ENCODE data around the gene DDX56. TPM values are rescaled to one million over a fixed set of nuclear protein-coding genes. Genes with fewer than 3 reads are reported as not detected.

Gene DDX56
- total RNA-seq, 1 donor from 2014 or later, result 53.3 TPM

DNA sequence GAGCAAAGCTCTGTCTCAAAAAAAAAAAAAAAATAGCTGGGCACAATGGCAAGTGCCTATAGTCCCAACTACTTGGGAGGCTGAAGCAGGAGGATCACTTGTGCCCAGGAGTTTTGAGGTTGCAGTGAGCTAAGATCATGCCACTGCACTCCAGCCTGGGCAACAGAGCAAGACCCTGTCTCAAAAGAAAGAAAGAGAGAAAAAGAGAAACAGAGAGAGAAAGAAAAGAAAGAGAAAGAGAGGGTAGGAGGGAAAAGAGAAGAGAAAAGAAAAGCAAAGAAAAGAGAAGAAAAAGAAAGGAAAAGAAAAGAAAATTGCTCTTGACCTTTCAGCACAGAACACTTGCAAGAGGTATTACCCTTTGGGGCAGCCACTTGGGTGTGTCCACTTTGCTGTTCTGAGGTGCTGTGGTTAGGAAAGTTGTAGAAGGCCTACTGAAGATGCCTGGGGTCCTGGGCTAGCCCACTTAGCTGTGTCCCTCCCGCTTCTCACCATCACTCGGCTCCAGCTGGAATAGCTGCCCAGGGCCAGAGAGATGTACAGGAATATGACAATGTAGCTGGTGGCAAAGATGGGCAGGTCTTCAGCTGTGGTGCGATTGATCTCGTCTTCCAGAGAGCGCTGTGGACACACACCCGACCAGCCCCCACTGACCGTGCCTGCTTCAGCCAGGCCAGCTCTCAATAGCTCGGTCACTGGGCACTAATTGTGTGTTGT lies 38.2 kb downstream of the DDX56 start:
- DNase-seq (ENCODE audit: low spot score), result no peak

DNA sequence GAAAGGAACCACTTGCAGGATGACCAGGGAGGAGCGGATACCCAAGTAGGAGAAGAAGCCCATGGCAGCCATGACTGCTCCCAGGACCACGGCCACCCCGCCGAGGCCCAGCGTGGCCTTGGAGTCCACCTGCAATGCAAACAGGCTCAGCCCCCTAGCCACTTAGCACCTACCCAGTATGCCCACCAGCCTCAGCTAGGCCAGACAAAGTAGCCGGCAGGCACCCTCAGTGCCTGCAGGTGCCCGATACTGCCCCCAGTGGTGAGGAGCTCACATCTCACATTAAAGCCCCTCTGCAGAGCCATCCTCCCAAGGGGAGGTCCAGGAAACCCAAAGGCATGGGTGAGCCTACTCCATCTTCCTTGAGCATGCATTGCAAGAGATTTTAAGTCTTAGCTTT lies 39.2 kb downstream of the DDX56 start:
- DNase-seq (ENCODE audit: low spot score), result no peak

DNA sequence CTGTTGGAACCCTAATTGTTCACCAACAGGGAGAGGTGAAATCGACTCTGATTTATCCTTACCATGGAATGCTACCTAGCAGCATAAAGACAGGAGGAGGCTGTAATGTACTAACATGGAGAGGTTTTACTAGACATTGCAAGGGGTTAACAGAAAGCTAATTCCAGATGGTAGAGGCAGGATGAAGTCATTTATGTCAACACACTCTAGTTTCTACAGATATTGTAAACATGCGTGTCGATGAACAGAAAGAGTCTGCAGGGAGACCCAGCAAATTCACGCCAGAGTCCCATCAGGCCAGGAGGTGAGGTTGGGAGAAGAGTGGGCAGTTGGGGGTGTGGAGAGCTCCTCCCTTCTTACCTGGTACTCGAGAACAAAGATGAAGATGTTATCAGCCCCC lies 39.6 kb downstream of the DDX56 start:
- no peak for DNase-seq (ENCODE audit: low spot score)

DNA sequence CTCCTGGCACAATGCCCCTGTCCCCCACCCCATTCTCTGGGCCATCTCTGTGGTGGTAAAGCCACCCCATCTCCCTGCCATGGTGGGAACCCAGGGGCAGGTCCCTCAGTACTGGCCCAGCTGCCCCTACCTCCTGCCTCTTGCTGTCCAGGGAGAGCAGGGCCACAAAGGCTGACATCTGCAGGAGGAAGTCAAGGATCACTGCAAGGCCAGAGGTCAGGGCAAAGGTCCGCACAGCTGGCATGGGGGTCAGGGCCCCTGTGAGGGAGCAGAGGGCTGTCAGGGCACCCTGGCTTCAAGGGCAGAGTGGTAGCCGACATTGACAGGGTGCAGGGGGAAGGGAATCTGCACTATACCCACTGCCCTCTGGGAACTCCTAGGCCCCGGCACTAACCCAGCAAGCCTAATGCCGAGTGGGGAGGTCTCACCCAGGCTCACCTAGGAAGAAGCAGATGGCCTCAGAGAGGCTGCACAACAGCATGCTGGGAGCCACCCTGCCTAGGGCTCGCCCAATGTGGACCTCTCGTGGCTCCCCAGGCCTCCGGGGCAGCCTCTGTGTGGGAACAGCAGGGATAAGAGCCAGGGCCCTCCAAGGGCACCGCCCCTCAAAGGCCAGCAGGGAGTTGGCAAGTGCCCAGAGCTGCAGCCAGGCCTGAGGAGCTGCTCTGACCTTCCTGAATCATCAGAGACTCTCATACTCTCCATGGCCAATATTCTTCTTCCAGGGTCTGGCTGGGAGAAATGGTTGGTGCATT lies 40.2 kb downstream of the DDX56 start:
- no peak for DNase-seq (ENCODE audit: low spot score)

DNA sequence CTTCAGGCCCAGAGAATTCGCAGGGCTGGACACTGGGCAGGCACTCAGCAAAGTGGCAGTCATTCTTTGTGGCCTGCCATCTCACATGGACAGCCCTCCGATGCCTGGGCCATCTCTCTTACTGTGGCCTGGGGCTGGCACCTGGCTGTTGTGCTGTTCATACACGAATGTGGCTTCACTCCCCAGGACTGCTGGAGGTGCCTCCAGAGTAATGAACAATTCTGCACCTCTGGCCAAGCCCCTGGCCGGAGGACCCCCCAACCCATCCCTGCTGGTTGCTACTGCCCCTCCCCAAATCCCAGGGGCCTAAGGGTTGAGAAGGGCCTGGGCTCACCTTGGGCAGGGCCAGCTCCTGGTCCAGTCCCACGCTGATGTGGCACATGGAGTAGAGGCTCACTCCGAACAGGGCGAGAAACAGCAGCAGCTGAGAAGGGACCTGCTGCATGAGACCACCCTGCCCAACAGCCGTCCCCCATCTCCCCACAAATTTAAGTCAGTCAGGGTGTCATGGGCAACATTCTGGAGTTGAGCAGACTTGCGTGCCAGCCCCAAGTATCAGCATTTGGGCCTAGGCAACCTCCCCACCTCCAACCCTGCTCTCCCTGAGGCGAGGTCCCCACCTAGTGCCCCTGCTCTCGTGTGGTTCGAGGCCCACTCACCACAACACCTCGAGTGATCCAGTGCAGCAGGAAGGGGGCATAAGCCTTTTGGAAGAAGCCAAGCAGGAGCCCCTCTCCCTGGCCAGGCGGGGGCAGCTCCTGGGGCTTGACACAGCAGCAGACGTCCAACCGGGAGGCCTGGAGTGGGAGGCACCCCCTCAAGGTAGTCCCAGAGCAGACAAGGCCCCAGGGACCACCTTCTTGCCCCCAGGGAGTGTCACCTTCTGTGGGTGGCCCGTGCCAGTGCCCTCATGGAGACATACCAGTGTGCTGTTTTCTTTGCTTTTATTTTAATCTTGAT lies 42.0 kb downstream of the DDX56 start:
- DNase-seq (ENCODE audit: low spot score), result no peak

DNA sequence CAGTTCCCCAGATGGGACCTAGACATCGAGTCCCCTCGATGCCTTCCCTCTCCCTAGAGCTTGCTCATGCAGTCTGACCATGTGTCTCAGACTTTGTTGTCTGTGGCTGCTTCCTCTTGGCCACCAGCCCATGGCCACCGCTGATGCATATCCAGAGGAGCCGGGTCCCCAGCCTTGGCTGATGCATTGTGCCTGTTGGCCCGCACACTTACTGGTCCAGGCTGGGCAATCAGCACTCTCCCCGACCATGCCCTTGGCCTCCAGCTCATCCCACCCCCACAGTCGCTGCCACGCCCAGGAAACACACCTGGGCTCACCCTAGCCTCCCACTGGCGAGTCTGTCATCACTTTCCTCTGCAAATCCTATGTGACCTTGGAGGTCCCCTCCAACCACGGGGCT lies 42.7 kb downstream of the DDX56 start:
- DNase-seq (ENCODE audit: low spot score), result peak; percentile 50

DNA sequence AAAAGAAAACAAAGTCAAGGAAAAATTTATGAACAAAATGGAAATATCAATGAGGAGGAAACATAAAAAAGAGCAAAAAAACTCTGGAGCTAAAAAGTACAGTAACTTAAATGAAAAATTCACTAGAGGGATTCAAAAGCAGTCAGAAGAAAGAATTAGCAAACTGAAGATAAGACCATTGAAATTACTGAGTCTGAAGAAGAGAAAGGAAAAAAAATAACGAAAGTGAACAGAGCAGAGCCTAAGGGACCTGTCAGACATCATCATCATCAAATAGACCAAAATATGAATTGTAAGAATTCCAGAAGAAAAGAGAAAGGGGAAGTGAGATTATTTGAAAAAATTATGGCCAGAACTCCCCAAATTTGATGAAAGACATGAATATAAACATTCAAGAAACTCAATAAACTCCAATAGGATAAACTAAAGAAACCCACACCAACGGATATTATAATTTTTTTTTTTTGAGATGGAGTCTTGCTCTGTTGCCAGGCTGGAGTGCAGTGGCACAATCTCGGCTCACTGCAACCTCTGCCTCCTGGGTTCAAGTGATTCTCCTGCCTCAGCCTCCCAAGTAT lies 48.8 kb downstream of the DDX56 start:
- DNase-seq (ENCODE audit: low spot score), result no peak

DNA sequence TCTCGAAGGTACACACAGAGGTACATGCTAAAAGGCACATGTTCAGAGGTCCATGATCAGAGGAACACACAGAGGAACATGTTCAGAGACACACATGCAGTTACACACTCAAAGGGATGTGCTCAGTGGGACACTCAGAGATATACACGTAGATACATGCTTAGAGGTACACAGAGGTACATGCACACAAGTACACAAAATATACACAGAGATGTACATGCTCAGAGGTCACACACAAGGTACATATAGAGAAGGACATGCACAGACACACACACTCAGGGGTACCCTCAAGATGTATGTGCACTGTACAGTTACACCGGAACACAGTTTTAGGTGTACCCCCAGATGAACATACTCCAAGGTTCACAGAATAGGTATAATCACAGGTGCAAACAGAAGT lies 51.4 kb downstream of the DDX56 start:
- no peak for DNase-seq (ENCODE audit: low spot score)

DNA sequence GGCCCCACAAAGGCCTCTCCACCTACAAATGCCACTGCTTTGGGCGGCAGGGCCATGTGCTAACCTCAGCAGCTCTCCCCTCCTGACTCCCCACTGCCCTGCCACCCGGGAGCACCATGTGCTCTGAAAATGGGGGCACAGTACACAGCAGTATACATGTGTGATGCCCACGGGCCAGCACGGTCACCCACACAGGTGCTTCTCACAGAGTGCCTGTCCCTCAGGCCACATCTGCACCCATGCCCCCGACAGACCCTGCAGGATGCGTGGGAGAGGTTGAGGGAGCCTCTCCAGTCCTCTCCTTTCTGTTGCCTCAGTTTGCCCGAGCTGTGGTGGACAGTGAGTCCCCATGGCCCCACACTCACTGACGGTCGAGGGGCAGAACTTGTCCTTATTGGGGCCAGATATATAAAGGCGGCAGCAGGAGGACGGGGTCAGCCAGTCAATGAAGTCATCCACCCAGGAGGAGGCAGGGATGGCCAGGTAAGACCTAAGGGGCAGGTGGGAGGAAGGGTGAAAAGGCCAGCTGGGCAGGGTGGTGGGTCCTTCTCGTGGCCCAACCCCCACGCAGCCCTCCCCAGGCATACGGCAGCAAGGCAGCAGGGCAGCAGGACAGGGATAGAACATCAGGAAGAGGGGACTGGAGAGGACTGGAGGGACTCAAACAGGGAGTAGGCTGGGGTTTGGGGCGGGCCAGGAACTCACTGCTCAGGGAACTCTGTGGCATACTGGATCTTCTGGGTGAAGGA lies 52.2 kb downstream of the DDX56 start:
- DNase-seq (ENCODE audit: low spot score), result no peak

DNA sequence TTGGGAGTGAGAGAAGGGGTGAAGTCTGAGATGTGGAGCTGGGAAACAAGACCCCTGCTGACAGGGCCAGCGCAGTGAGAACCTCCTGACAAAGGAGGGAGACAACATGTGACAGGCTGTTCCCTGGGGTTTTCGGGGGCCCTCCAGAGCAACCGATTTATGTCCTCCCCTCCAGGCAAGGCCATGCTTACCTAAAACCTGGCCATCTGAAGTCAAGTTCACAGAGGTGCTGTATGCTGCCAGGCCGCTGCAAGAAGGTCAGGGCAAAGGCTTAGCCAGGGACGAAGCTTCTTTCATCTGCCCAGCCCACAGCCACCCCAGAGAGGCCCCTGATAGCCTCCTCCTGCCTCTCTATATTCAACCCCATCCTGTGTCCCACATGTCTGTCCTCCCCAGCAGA lies 53.1 kb downstream of the DDX56 start:
- no peak for DNase-seq (ENCODE audit: low spot score)

DNA sequence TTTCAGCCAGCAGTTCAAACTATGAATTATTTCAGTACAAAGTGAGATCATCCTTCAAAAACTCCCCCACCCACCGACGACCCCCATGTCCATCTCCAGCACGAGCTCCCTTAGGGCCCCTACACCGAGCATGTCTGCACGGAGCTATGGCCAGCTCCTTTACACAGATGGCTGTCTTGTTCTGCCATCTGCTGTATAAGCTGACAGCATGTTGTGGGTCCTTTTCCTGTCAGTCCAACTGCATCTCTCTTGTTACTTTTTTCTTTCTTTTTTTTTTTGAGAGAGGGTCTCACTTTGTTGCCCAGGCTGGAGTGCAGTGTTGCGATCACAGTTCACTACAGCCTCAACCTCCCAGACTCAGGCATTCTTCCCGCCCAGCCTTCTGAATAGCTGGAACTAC lies 54.2 kb downstream of the DDX56 start:
- DNase-seq (ENCODE audit: low spot score), result no peak

DNA sequence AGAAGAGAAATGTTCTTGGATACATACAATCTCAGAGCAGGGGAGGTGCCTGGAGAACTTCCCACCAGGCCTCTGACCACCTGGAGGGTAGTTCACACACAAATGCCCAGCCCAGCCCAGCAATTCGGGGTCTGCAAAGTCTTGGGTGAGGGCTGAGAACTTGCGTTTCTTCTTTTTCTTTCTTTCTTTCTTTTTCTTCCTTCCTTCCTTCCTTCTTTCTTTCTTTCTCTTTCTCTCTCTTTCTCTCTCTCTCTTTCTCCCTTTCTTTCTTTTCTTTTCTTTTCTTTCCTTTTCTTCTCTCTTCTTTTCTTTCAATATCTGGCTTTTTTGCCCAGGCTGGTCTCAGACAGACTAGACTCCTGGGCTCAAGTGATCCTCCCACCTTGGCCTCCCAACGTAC lies 54.9 kb downstream of the DDX56 start:
- no peak for DNase-seq (ENCODE audit: low spot score)

DNA sequence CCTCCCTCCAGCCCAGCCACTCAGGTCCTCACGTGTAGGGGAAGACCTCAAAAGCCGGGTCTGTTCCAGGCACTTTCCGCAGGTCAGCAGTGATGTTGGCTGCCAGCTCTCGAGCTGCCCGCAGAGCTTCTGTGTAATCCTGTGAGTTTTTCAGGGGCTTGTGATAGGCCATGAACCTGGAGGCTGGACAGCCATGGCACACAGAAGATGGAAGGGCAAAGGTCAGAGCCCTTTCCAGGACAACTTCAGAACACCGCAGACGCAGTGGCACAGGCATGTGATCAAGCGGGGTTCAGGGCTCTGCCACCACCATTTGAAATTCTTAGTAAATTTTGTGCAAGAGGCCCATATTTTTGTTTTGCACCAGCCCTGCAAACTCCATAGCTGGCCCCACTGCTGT lies 56.5 kb downstream of the DDX56 start:
- no peak for DNase-seq (ENCODE audit: low spot score)

Other genes with a start within 250 kb of the DDX56 start
- gene CAMK2B, start 248.3 kb downstream of the DDX56 start, total RNA-seq, result 0.23 TPM
- gene NUDCD3, start 83.2 kb downstream of the DDX56 start, total RNA-seq, result 122 TPM
- gene NPC1L1, start 32.6 kb downstream of the DDX56 start, total RNA-seq, result 61.3 TPM
- gene TMED4, start 8.3 kb upstream of the DDX56 start, total RNA-seq, result 136 TPM
- gene OGDH, start 32.7 kb upstream of the DDX56 start, total RNA-seq, result 114 TPM
- 109 TPM for gene ZMIZ2, start 174.9 kb upstream of the DDX56 start, total RNA-seq
- gene PPIA, start 222.8 kb upstream of the DDX56 start, total RNA-seq, result 923 TPM